Tibial nerve (tissue), 4 donors: Measurements from ENCODE around the gene CAMTA1.

Source experiments
- EP300 ChIP-seq, 2 donors: sonication (generic); formaldehyde crosslinking; IDR thresholded peaks; one replicate each; pipeline ENCODE4 v1.6.1; 2017; ENCODE audit warnings: antibody characterized with exemption in 2 of 2, mild to moderate bottlenecking in 1 of 2
- POLR2A ChIP-seq, 2 donors: fragments of 450-650 bp; IDR thresholded peaks; one replicate each; pipeline ENCODE4 v1.6.1; 2017; ENCODE audit warnings: antibody characterized with exemption in 2 of 2, mild to moderate bottlenecking in 2 of 2, moderate library complexity in 2 of 2
- TF ChIP-seq, protein P1 (sequence below), 5 experiments: fragments of 200-600 bp in 3 of 5; fragments of 450-650 bp in 2 of 5; sonication (generic) in 3 of 5; IDR thresholded peaks; one replicate each; pipeline ENCODE4 v1.5.1; 2016 to 2019; ENCODE audit warnings: antibody characterized with exemption in 5 of 5, mild to moderate bottlenecking in 3 of 5, moderate library complexity in 2 of 5

DNA sequence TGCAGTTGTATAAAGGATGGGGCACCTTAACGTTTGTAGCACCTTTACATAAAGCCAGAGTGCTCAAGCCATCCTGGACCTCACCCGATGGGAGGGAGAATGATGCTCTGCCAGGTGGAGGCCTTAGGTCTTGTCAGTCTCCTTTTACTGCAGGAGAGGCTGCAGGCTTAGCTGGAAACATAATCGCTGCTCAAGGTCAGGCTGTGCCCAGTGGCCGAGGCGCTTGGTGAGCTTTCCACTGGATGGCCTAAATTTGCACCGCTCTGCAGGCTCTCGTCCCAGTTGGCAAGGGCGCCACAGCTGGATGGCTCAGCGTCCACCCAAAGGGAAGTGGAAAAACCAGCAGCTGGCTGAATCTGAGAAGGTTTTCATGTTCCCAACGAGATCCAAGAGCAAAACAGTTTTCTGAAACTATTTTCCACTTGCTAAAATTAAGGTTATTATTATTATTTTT, 438.9 kb downstream of the CAMTA1 start:
- TF ChIP-seq, protein P1, sequence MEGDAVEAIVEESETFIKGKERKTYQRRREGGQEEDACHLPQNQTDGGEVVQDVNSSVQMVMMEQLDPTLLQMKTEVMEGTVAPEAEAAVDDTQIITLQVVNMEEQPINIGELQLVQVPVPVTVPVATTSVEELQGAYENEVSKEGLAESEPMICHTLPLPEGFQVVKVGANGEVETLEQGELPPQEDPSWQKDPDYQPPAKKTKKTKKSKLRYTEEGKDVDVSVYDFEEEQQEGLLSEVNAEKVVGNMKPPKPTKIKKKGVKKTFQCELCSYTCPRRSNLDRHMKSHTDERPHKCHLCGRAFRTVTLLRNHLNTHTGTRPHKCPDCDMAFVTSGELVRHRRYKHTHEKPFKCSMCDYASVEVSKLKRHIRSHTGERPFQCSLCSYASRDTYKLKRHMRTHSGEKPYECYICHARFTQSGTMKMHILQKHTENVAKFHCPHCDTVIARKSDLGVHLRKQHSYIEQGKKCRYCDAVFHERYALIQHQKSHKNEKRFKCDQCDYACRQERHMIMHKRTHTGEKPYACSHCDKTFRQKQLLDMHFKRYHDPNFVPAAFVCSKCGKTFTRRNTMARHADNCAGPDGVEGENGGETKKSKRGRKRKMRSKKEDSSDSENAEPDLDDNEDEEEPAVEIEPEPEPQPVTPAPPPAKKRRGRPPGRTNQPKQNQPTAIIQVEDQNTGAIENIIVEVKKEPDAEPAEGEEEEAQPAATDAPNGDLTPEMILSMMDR (IDR thresholded peaks at IDR 0.05): no peak
- TF ChIP-seq POLR2A (IDR thresholded peaks at IDR 0.05): no peak
- TF ChIP-seq EP300 (IDR thresholded peaks at IDR 0.05): no peak
